Suprapubic skin (tissue), 3 donors: ENCODE results near the gene YIPF4.

ENCODE experiments used
- EP300 ChIP-seq: sonication (generic); formaldehyde crosslinking; IDR thresholded peaks from one replicate; pipeline ENCODE4 v1.6.1; 2017; ENCODE audit warnings: antibody characterized with exemption
- POLR2A ChIP-seq, 2 donors: fragments of 450-650 bp; IDR thresholded peaks; one replicate each; pipeline ENCODE4 v1.6.1; 2017; ENCODE audit warnings: antibody characterized with exemption in 2 of 2, mild to moderate bottlenecking in 2 of 2, moderate library complexity in 2 of 2
- TF ChIP-seq, protein P1 (sequence below), 2 donors: fragments of 200-600 bp in 1 of 2; fragments of 450-650 bp in 1 of 2; sonication (generic) in 1 of 2; IDR thresholded peaks; one replicate each; pipeline ENCODE4 v1.5.1; 2016 to 2019; ENCODE audit warnings: antibody characterized with exemption in 2 of 2, mild to moderate bottlenecking in 1 of 2, moderate library complexity in 1 of 2

DNA sequence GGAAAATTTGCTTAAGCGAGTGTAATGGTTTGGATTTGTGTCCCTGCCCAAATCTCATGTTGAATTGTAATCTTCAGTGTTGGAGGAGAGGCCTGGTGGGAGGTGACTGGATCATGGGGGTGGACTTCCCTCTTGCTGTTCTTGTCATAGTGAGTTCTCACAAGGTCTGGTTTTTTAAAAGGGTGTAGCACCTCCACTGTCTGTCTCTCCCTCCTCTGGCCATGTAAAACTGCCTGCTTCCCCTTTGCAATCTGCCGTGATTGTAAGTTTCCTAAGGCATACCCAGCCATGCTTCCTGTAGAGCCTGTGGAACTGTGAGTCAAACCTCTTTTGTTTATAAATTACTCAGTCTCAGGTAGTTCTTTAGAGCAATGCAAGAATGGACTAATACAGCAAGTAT is 6.6 kb downstream of the YIPF4 start:
- TF ChIP-seq, protein P1, sequence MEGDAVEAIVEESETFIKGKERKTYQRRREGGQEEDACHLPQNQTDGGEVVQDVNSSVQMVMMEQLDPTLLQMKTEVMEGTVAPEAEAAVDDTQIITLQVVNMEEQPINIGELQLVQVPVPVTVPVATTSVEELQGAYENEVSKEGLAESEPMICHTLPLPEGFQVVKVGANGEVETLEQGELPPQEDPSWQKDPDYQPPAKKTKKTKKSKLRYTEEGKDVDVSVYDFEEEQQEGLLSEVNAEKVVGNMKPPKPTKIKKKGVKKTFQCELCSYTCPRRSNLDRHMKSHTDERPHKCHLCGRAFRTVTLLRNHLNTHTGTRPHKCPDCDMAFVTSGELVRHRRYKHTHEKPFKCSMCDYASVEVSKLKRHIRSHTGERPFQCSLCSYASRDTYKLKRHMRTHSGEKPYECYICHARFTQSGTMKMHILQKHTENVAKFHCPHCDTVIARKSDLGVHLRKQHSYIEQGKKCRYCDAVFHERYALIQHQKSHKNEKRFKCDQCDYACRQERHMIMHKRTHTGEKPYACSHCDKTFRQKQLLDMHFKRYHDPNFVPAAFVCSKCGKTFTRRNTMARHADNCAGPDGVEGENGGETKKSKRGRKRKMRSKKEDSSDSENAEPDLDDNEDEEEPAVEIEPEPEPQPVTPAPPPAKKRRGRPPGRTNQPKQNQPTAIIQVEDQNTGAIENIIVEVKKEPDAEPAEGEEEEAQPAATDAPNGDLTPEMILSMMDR (IDR thresholded peaks at IDR 0.05): no peak
- no peak for TF ChIP-seq EP300
- no peak for TF ChIP-seq POLR2A (IDR thresholded peaks at IDR 0.05)
